PFSK-1 (cell line): ENCODE data around the gene GALK1.

Experiments
- FOXP2 ChIP-seq: optimal IDR thresholded peaks from 2 replicates; pipeline ENCODE3; 2011; ENCODE audit warnings: borderline replicate concordance, control low read depth, inconsistent platforms; ENCODE audit not compliant: insufficient read depth; ENCODE audit errors: extremely low read length, extremely low read depth
- POLR2AphosphoS5 ChIP-seq: IDR thresholded peaks from 2 replicates; pipeline ENCODE4 v1.6.1; 2012; ENCODE audit warnings: low read depth, mild to moderate bottlenecking, control low read depth, low read length, moderate library complexity
- REST ChIP-seq, 2 experiments: IDR thresholded peaks; 2 replicates each; pipeline versions ENCODE4 v1.6.1 to v1.8.0; 2011 to 2012; ENCODE audit warnings: low read depth in 2 of 2, low read length in 2 of 2, control low read depth in 1 of 2, inconsistent platforms in 1 of 2, mild to moderate bottlenecking in 1 of 2, moderate library complexity in 1 of 2; ENCODE audit not compliant: insufficient read depth in 1 of 2
- SIN3A ChIP-seq: IDR thresholded peaks from 2 replicates; pipeline ENCODE4 v1.6.1; 2012; ENCODE audit warnings: mild to moderate bottlenecking, low read length, moderate library complexity, borderline replicate concordance; ENCODE audit not compliant: insufficient read depth
- TAF1 ChIP-seq: IDR thresholded peaks from 2 replicates; pipeline ENCODE4 v1.6.1; 2012; ENCODE audit warnings: low read length, control low read depth, borderline replicate concordance; ENCODE audit not compliant: insufficient read depth

GALK1 gene

DNA sequence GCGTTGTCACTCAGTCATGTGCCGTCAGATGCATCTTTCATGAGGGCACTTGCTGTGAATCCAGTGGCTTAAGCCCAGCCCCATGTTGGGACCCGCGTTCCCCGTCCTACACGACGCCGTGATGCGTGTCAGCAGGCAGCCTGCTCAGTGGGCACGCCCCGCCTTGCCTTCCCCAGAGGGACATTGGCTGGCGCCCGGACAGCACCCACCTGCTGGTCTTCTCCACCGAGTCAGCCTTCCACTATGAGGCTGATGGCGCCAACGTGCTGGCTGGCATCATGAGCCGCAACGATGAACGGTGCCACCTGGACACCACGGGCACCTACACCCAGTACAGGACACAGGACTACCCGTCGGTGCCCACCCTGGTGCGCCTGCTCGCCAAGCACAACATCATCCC lies 34.9 kb downstream of the GALK1 start:
- no peak for TF ChIP-seq POLR2AphosphoS5

- TF ChIP-seq POLR2AphosphoS5 (no peak), TAF1 (no peak), SIN3A (no peak), FOXP2 (no peak), REST (IDR thresholded peaks at IDR 0.05; ENCODE audit: insufficient read depth in 1 of 2, low read depth in 2 of 2, low read length in 2 of 2) (no peak)
Measured at GRCh38 chr17:75729351-75729750, 35.6 kb downstream of the GALK1 start.

DNA sequence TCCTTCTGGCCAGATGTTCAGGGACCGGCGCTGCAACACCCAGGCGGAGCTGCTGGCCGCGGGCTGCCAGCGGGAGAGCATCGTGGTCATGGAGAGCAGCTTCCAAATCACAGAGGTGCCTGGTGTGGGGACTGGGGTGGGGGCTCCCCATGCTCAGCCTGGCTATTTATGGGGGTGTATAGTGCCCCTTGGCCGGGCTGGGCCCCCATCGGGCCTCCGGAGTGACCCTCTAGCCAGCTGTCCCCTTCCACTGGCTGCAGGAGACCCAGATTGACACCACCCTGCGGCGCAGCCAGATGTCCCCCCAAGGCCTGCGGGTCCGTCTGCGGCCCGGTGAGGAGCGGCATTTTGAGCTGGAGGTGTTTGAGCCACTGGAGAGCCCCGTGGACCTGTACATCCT lies 37.6 kb downstream of the GALK1 start:
- TF ChIP-seq FOXP2, result no peak
- TF ChIP-seq POLR2AphosphoS5, result no peak
- no peak for TF ChIP-seq SIN3A
- no peak for TF ChIP-seq TAF1
- TF ChIP-seq REST (IDR thresholded peaks at IDR 0.05; ENCODE audit: insufficient read depth in 1 of 2, low read depth in 2 of 2, low read length in 2 of 2), result no peak

GRCh38 chr17:75725504-75725903 lies 39.5 kb downstream of the GALK1 start:
- TF ChIP-seq REST (IDR thresholded peaks at IDR 0.05; ENCODE audit: insufficient read depth in 1 of 2, low read depth in 2 of 2, low read length in 2 of 2) (no peak), SIN3A (no peak)

GRCh38 chr17:75724016-75725003 lies 40.7 kb downstream of the GALK1 start:
- TF ChIP-seq TAF1 (no peak), SIN3A (no peak), FOXP2 (no peak), REST (IDR thresholded peaks at IDR 0.05; ENCODE audit: insufficient read depth in 1 of 2, low read depth in 2 of 2, low read length in 2 of 2) (no peak), POLR2AphosphoS5 (no peak)
